GM19395 (cell line): ENCODE results near the gene TP53AIP1.
A peak's percentile ranks its signal among the peaks of the same experiment; 100 is the strongest.

Experiments
- ATAC-seq: cut with Tn5 transposase; IDR thresholded peaks from one replicate; pipeline ENCODE4 v1.9.1; 2021; ENCODE audit warnings: mild to moderate bottlenecking, moderate library complexity; ENCODE audit not compliant: unreplicated experiment

Gene TP53AIP1

DNA sequence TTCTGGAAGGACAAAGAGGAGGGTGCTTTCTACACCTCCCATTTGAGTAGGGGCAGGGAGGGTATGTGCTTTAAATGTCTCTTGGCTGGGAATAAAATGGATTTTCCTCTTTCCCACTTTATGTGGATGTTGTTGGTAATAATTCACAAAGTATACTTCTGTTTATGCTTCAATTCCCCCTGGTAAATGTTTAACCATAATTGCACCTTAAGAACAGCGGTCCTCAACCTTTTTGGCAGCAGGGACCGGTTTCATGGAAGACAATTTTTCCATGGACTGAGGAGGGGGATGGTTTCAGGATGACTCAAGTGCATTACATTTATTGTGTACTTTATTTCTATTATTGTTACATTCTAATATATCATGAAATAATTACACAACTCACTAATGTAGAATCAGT, 4.0 kb upstream of the TP53AIP1 start:
- no peak for ATAC-seq

DNA sequence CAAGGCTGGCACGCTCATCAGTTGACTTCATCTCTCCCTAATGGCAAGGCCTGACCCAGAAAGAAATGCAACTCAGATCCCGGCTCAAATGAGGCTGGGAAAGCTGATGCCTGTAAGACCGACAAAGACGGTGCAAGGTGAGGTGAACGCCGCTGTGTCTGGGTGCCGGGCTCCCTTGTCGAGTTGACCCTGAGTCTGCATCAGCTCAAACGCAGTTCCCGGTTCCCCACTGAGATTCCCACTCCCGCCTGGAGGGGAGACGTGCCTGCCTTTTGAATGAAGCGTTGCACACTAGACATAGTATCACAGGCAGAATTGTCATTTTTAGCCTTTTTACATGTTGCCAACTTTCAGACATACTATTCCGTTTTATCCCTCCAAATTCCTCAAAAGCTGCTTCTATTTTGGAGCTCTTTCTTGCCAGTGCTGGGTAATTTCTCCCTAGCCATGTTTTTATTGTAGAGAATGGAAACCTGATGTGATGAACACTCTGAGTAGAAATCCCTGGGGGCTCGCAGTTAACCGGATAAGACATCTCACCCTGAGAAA, 831 bp upstream of the TP53AIP1 start:
- no peak for ATAC-seq

DNA sequence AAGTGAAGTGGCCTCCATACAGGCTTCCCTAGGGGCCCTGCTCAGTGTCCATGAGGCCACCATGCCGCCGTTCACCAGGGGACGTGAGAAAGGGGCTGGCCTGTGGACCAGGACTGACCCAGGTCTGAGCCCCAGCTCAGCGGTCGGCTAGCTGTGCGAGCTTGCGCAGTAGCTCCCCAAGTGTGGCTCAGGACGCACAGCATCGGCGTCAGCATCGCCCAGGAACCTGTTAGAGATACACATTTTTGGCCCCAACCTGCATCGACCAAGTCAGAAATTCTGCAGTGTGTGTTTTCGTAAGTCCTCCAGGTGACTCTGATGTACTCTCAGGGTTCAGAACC, 429 bp downstream of the TP53AIP1 start:
- ATAC-seq, result no peak

DNA sequence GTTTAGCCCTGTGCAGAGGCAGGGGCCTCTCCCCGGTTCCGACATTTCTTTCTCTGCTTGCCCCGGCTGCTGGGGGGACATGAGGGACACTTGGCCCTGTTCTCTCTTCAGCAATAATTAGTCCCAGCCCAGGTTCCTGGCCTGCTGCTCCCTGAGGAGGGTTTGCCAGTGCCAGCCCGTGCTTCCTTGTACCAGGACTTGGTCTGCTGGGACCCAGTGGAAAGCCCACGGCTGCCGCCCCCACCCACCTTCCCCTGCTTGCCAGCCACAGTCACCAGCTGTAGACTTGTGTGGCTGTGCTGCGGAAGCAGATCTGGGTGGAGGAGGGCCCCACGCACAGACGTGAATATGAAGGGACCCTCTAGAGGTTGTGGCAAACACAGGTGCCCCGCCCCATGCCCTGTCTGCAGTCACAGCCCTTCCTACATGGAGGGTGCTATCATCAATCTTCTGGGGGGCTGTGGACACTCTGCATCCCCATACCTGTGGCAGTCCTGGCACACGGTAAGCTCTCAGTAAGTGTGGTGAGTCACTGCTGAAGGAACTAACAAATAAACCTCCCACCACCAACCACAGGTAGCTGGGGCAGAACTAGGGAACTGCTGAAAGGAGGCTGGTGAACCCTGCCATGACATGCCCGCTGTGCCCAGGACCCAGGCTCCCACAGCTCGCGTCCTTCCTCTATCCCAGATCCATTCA, 949 bp downstream of the TP53AIP1 start:
- ATAC-seq, result no peak

DNA sequence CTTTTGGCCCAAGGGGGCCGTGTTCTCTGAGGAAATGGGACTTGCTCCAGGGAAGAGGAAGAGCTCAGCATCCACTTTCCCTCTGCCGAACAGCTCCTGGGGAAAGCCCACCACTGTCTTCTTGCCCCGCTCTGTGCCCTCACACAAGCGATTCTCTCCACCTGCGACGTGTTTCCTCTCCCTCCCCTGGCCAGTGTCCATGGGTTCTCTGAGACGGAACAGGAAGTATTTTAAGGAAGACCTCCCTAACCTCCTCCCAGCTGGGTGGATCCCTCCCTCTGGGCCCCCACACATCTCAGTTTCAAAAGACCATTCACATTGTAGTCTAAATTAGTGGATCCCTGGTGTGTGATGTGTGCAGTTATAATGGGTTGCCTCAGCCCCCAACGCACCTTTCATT, 1.6 kb downstream of the TP53AIP1 start:
- no peak for ATAC-seq

DNA sequence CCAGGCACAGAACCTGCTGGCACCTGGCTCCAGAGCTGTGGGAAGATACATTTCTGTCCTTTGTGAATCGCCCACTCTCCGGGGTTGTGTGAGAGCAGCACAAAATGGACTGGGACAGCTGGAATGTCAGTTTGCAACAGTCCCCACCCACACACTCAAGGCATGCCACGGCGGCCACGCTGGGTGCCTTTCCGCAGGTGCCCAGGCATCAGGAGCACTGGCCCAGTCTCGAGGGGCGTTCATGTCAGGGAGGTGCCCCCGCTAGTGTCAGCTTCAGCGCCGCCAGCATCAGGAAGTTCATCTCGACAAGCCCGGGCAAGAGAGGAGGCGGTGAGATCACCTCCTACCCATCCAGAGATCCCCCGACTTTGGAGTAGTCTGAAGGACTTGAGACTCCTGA, 2.1 kb downstream of the TP53AIP1 start:
- no peak for ATAC-seq

DNA sequence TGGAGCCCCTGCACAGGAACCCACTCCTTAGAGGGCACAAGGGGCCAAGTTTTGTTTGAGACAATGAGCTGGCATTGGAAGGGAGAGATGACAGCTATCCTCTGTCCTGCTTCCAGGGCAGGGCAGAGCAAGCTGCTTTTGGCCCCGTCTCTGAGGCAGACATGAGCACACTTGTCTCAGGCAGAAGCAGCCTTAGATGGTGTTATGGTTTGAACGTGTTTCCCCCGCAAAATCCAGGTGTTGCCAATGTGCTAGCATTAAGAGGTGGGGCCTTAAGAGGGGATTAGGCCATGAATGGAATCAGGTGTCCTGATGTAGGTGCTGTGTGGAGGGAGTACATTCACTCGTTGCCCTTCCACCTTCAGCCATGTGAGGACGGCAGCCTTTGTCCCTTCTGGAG, 2.5 kb downstream of the TP53AIP1 start:
- ATAC-seq, result no peak

DNA sequence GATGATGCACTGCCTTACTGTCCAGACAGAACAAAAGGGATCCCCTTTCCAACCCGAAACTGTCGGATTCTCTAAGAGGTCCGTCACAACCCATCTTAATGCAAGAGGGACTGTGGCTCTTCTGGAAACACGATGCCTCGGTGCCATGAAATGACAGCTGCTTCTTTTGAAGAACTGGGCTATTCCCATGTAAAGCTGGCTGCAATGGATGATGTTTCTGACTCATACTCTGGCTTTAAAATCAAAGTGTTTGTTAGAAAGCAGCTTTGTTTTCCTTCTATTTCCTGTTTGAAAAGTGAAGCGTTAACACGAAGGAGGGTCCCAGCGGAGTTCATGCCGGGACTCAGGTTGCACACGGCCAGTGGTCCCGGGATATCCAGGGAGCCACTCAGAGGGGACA, 3.1 kb downstream of the TP53AIP1 start:
- ATAC-seq, result no peak

DNA sequence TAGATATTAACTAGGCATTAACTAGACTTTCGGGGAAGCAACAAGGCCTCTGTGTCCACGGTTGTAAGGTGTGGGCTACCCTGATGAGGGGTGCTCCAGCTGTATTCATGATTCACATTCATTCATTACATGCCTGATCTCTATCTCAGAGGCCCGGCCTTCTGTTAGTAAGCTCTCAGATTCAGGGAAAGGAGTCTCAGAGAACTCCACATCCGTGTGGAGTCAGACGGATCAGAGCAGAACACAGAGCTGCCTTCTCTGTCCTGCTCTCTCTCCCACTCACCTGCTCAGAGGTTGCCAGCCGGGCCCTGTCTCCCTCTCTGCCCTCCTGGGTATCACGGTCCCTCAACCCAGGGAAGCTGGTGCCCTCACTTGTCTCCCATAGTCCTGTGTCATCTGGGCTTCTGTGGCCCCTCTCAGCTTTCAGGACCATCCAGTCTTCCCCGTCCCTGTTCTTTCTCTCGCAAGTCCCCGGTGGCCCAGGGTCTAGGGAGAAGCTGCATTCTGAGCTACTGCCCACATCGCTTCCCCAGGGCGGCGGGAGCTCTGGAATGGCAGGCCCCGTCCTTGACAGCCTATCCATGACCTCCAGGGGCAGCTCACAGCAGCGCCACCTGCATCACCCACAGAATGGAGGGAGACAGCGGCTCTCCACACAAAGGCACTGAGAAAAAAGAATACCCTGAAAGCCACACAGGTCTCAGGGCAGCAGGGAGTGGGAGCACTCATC, 4.3 kb downstream of the TP53AIP1 start:
- no peak for ATAC-seq

DNA sequence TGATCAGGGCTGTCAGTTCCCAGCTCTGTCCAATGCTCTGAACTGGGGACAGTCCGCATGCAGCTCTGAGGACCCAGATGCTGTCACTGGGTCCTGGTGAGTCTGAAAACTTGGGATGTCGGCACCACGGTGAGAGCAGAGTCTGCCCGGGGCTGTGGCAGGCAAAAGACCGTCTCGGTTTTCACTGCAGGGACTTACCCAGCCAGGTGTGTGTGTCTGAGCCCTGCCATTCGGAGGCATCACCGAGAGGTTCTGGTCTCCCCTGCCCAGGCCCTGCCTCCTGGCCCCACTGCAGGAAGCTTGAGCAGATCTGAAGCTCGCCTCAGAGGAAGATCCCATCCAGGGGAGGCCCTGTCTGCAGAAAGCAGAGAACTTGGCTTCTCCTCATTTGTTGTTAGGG, 5.2 kb downstream of the TP53AIP1 start:
- ATAC-seq, result no peak

DNA sequence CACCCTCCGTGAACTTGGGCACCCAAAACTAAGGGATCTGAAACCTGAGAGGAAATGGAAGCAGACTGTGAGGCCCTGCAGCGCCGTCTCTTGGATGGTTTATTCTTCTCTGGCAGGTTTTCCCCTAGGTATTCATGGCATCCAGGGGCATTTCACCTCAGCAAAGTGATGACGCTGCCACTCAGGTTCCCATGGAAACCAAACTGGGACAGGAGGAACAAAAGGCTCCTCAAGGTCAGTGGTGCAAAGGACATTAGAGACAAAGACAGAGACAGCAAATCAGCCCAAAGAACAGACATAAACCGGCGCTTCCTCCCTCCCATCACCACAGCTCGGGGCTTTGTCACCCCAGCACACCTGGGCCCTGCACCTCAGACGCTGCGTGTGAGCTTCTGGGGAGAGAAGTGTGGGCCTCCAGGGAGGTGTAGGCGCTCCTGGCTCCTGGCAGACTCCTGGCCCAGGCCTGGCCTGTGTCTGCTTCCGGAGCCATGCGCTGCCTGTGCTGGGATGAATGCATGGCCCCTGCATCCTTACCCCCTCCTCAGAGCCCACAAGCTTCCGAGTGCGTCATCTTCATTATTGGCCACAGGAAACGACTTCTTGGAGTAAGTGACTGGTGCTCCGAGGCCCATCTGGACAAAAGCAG, 5.9 kb downstream of the TP53AIP1 start:
- no peak for ATAC-seq

DNA sequence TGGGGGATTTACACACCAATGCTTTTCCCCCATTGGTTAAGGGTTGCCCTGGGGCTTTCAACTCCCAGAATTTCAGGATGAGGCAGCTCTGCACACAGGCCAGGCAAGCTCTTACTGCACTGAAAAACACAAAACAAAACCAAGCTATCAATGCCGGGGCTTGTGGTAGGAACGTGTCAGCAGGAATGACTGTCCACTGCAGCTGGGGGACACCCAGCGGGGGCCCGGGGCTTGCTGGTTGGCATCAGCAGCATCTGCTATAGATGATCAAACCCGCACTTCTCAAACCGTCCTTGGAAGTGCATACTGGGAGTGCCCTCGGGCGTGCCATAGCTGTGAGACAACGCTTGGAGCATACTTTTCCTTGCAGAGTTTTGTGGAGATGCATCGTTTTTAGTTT, 7.7 kb downstream of the TP53AIP1 start:
- ATAC-seq, result no peak

DNA sequence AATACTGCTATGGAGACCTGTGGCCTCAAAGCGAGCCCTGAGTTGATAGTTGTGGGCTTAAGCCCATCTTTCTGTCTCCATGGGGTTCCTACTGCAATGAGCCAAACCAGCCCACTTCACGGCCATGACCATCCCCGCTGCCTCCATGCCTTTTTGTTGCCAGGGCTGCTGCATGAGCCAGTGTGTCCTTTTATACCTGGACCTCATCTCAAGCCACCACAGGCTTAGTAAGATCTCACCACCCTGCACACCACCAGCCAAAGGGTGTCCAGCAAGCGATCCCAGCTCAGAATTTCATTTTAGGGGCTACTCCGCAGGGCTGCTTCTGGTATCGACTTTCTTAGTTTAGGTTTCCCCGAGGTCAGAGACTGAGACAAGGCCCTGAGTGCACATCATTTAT, 8.3 kb downstream of the TP53AIP1 start:
- no peak for ATAC-seq

DNA sequence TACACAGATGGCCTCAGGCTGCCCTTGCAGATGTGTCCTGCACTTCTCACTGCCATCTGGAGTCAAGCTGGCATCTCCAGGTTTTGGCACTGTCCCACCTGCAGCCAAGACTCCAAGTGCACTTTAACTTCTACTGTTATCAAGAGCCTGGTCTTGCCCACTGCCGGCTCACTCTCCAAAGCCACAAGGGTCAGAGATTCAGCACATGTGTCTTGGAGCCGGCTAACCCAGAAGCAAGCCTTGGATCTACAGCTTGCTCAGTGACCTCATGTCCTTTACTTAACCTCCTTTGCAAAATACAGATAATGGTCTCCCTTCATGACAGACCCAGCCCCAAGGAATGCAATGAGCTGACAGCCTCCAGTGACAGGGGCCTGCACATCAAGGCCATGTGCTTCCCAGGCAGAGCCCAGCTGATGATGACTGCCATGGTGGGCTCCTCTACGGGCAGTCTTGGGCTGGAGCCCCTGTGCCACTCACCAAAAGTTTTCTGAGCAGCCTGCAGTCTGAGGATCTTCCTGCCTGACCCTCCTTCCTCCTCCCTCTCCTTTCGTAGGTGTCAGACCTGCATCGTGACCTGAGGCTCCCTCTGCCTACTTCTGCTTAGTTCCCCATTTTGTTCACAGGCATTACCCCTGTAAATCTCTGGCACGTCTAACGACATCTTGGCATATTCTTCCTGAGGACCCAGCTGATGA, 9.0 kb downstream of the TP53AIP1 start:
- ATAC-seq, result no peak

DNA sequence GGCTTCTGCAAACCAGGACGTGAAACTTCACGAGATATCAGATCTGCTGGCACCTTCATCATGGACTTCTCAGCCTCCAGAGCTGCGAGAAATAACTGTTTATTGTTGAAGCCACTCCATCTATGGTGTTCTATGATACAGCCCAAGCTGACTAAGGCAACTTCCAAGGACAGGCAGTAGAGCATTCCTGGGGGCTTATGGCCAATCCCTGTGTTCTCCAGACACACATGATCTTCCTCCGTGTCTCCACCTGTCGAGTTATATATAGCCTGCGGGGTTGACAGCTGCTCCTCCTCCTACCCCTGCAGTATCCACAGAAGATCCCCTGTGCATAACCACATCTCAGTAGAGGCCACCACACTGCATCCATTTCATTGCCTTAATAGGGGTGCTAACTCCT, 11.0 kb downstream of the TP53AIP1 start:
- no peak for ATAC-seq

DNA sequence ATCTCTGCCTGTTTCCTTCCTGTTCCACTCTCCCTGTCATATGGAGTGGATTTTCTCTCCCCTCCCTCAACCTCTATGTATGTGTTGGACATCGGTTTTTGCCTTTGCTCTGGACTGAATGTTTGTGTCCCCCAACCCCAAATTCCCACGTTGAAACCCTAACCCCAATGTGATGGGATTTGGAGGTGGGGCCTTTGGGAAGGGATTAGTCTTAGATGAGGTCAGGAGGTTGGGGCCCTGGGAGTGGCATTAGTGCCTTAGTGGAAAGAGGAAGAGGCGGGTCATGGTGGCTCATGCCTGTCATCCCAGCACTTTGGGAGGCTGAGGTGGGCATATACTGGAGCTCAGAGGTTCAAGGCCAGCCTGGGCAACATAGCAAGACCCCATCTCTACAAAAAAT, 11.6 kb downstream of the TP53AIP1 start:
- no peak for ATAC-seq

DNA sequence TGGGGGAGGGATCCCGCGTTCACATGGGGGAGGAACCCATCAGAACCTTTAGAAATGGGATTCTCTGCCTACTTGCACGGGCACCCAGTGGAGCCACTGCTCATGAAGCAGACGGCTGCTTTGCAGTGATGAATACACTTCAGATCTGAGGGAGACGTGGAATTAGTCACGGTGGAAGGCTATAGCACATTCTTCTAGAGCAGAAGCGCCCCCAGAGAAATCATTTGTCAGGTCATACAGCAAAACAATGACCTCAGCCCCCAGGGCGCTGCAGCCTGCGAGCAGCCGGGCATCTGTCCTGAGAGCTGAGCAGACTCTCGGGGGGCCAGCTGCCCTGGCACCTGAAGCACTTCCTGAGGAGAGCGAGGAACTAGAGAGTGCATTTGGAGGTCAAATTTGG, 12.7 kb downstream of the TP53AIP1 start:
- ATAC-seq, result no peak

DNA sequence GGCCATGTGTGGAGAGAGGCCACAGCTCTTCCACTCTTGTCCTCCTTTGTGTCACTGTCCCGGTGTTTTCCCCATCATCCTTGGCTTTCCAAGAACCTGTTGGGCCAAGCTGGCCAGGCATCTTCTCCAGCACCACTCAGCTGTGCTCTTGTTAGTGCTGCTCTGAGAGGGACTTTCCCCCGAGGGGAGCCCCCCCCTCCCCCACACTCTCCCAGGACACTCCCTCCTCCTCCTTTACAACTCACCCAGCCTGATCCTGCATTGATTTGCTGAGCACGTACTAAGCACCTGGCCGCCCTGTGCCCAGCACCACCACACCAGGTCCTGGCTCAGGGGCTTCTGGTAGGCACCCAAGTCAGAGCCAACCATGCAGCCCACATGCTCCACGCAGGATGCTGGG, 13.2 kb downstream of the TP53AIP1 start:
- no peak for ATAC-seq

DNA sequence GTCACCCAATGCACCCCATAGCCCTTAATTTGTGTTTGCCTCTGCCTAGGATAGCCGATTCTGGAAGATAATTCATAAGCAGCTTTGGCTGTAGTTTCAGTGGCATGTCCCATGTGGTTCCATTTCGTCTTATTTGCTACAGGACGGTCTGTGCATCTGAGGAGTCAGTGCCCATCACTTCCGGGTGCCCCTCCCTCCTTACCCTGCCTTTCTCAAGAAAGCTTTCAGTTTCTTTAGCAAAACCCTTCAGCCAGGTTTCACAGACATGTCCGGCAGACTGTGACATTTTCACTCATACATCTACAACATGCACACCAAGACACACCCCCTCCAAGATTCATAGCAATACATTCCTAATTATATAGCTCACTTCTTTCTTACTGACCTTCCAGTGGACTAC, 14.3 kb downstream of the TP53AIP1 start:
- peak; percentile 99 for ATAC-seq

DNA sequence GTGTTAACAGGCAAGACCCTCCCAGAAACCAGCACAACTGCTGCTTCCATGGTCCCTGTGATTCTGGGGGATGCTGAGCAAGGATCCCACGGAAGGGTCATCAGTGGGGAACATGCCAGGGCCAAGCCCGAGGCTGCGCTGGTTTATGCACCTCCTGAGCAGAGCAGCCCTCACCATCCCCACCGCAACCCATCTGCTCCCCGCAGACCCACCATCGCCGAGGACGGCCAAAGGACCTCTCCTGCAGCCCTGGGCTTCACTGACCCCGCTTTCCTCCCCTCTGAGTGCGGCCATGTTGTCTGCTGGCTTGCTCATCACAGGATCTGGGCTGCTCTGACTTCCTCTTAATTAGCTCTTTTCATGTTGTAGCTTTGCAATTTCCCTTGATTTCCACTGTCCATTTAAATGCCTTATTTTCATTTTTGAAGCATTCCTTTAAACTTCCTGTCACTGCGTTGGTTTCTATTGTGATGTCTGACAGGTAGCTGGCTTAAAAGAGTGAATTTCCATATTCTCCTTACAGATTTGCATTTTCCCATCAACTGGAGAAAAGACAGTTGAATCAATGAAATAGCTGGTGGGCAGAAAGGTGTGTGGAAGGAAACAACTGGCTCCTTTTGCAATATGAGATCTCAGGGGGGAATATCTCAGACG, 14.9 kb downstream of the TP53AIP1 start:
- no peak for ATAC-seq

DNA sequence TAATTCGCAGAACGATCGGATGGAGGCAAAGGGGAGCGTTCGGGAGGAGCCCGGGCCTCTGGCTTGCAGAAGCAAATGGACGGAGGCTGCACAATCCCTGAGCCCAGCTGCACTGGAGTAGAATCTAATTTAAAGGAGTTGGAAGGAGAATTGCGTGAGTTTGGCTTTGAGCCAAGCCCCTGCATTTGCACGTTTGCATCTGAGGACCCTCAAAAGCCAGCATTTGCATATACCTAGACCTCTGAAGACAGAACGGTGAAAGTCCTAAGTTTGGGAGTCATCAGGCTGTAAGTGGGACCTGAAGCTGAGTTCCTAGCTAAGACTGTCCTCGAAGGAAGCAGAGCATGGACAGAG, 15.6 kb downstream of the TP53AIP1 start:
- no peak for ATAC-seq
